ENCODE results near the gene CITED2.

DNA sequence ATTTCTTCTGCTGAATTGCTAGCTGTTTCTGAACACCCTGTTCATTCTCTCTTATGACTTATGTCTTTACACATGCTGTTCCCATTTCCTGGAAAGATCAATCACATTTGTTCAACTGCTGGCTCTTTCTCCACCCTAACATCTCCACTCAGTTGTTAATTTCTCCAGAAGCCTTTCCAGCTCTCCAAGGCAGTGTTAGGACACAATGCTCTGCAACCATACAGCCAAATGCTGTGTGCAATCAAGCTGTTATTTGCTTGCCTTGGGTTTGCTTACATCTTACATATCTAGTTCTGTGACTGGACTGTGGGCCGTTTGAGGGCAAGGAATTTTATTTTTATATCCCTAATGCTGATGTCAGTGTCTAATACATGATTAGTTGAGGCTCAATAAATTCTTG is 24.2 kb upstream of the CITED2 start:
- no peak for TF ChIP-seq CTCF (IDR thresholded peaks at IDR 0.05)
- no peak for TF ChIP-seq POLR2A (IDR thresholded peaks at IDR 0.05)

Data from adrenal gland (tissue), 5 donors.